ENCODE data around the gene ANTXR2.

The ANTXR2 gene

GRCh38 chr4:79948739-79949138, 124.3 kb downstream of the ANTXR2 start:
- TF ChIP-seq TAF1 (IDR thresholded peaks at IDR 0.05; ENCODE audit: borderline replicate concordance, insufficient read depth, low read length) (no peak), SIN3A (IDR thresholded peaks at IDR 0.05; ENCODE audit: borderline replicate concordance, insufficient read depth, low read length) (no peak), POLR2AphosphoS5 (IDR thresholded peaks at IDR 0.05; ENCODE audit: low read depth, low read length) (no peak)

GRCh38 chr4:79948261-79948660, 124.8 kb downstream of the ANTXR2 start:
- TF ChIP-seq FOXP2 (optimal IDR thresholded peaks at IDR 0.05; ENCODE audit: borderline replicate concordance, extremely low read depth, extremely low read length, insufficient read depth) (no peak), POLR2AphosphoS5 (IDR thresholded peaks at IDR 0.05; ENCODE audit: low read depth, low read length) (no peak), SIN3A (IDR thresholded peaks at IDR 0.05; ENCODE audit: borderline replicate concordance, insufficient read depth, low read length) (no peak), TAF1 (IDR thresholded peaks at IDR 0.05; ENCODE audit: borderline replicate concordance, insufficient read depth, low read length) (no peak), REST (IDR thresholded peaks at IDR 0.05; ENCODE audit: insufficient read depth in 1 of 2, low read depth in 2 of 2, low read length in 2 of 2) (no peak)

DNA sequence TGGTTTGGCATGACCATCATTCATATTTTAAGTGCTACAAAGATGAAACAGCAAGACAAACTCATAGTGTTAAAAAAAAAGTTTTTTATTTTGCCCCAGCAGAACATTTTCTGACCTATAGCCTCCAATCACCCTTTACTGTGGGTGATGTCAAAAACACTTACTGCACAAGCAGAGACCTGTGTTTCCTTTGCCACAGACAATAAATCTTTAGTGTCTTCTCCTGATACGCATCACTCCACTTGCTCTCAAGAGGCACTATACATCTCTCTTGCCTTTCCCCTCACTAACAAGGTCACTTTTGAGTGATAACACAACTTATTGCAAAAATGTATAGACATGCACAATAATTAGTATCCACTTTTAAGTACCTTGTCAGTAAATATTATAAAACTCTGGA, 125.6 kb downstream of the ANTXR2 start:
- no peak for TF ChIP-seq FOXP2 (optimal IDR thresholded peaks at IDR 0.05; ENCODE audit: borderline replicate concordance, extremely low read depth, extremely low read length, insufficient read depth)
- TF ChIP-seq REST (IDR thresholded peaks at IDR 0.05; ENCODE audit: insufficient read depth in 1 of 2, low read depth in 2 of 2, low read length in 2 of 2), result no peak
- TF ChIP-seq TAF1 (IDR thresholded peaks at IDR 0.05; ENCODE audit: borderline replicate concordance, insufficient read depth, low read length), result no peak
- no peak for TF ChIP-seq POLR2AphosphoS5 (IDR thresholded peaks at IDR 0.05; ENCODE audit: low read depth, low read length)
- no peak for TF ChIP-seq SIN3A (IDR thresholded peaks at IDR 0.05; ENCODE audit: borderline replicate concordance, insufficient read depth, low read length)

GRCh38 chr4:79935274-79935673, 137.8 kb downstream of the ANTXR2 start:
- TF ChIP-seq TAF1 (IDR thresholded peaks at IDR 0.05; ENCODE audit: borderline replicate concordance, insufficient read depth, low read length), result no peak
- TF ChIP-seq POLR2AphosphoS5 (IDR thresholded peaks at IDR 0.05; ENCODE audit: low read depth, low read length), result no peak
- TF ChIP-seq FOXP2 (optimal IDR thresholded peaks at IDR 0.05; ENCODE audit: borderline replicate concordance, extremely low read depth, extremely low read length, insufficient read depth), result no peak
- no peak for TF ChIP-seq SIN3A (IDR thresholded peaks at IDR 0.05; ENCODE audit: borderline replicate concordance, insufficient read depth, low read length)
- TF ChIP-seq REST (IDR thresholded peaks at IDR 0.05; ENCODE audit: insufficient read depth in 1 of 2, low read depth in 2 of 2, low read length in 2 of 2), result no peak

DNA sequence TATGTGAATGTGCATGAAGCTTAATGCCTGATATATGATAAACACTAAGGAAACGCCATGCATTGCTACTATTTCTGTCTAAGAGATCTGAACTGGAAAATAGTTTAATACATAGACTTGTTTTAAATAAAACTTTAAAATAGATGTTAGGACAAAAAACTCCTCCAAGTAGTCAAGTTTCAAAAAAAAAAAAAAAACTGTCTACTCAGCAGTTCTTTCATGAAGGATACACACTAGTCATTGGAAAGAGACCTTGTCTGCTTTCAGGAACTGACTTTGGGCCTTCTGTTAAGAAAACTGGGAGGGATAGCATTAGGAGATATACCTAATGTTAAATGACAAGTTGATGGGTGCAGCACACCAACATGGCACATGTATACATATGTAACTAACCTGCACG, 138.4 kb downstream of the ANTXR2 start:
- no peak for TF ChIP-seq SIN3A (IDR thresholded peaks at IDR 0.05; ENCODE audit: borderline replicate concordance, insufficient read depth, low read length)
- no peak for TF ChIP-seq FOXP2 (optimal IDR thresholded peaks at IDR 0.05; ENCODE audit: borderline replicate concordance, extremely low read depth, extremely low read length, insufficient read depth)
- TF ChIP-seq POLR2AphosphoS5 (IDR thresholded peaks at IDR 0.05; ENCODE audit: low read depth, low read length), result no peak
- TF ChIP-seq TAF1 (IDR thresholded peaks at IDR 0.05; ENCODE audit: borderline replicate concordance, insufficient read depth, low read length), result no peak
- TF ChIP-seq REST (IDR thresholded peaks at IDR 0.05; ENCODE audit: insufficient read depth in 1 of 2, low read depth in 2 of 2, low read length in 2 of 2), result no peak

Data from PFSK-1 (cell line).